Stomach (tissue), 9 donors: ENCODE results near the gene FMO5. TPM values are rescaled to one million over a fixed set of nuclear protein-coding genes. Genes with fewer than 3 reads are reported as not detected.
"Not testable (repeated sequence)": the region's sequence is repeated elsewhere in the genome, so short reads cannot be mapped to it uniquely, and the experiment has no call there.

Experiments used
- DNase-seq, 2 donors: peaks; one replicate each; pipeline versions ENCODE4 v3.0.0 to v3.0.0-alpha.2; 2013 to 2019
- H3K27ac ChIP-seq, 5 donors: fragments of 200-600 bp in 4 of 5; sonication (generic) in 4 of 5; one replicate each; pipeline ENCODE4 v1.5.1; 2013 to 2019; ENCODE audit warnings: mild to moderate bottlenecking in 1 of 5, moderate library complexity in 1 of 5
- H3K27me3 ChIP-seq, 3 donors: fragments of 200-600 bp; sonication (generic); one replicate each; pipeline ENCODE4 v1.5.1; 2017 to 2019; ENCODE audit warnings: mixed run types in 1 of 3
- H3K36me3 ChIP-seq, 4 donors: fragments of 200-600 bp; sonication (generic); 1 replicate in 3 of 4; 2 replicates in 1 of 4; pipeline ENCODE4 v1.5.1; 2016 to 2019
- H3K4me1 ChIP-seq, 4 donors: fragments of 200-600 bp; sonication (generic); one replicate each; pipeline ENCODE4 v1.5.1; 2016 to 2019
- H3K4me3 ChIP-seq, 4 donors: fragments of 200-600 bp; sonication (generic) in 3 of 4; one replicate each; pipeline ENCODE4 v1.5.1; 2016 to 2019; ENCODE audit warnings: mild to moderate bottlenecking in 1 of 4
- H3K9me3 ChIP-seq, 4 donors: fragments of 200-600 bp; sonication (generic); one replicate each; pipeline ENCODE4 v1.5.1; 2016 to 2019
- EP300 ChIP-seq: sonication (generic); formaldehyde crosslinking; IDR thresholded peaks from one replicate; pipeline ENCODE4 v1.6.1; 2017; ENCODE audit warnings: antibody characterized with exemption
- POLR2A ChIP-seq, 4 donors: fragments of 450-650 bp; IDR thresholded peaks; one replicate each; pipeline ENCODE4 v1.6.1; 2016; ENCODE audit warnings: antibody characterized with exemption in 4 of 4, control low read depth in 2 of 4, mild to moderate bottlenecking in 1 of 4, moderate library complexity in 1 of 4
- POLR2AphosphoS5 ChIP-seq, 3 donors: sonication (generic); formaldehyde crosslinking; IDR thresholded peaks; one replicate each; pipeline ENCODE4 v1.6.1; 2016; ENCODE audit warnings: antibody characterized with exemption in 3 of 3
- WGBS, 5 donors: extraction: QIAGEN DNeasy Blood & Tissue Kit in 3 of 5; methylation state at CpG; one replicate each; pipeline versions ENCODE4 v1.1.5 to v1.1.7; 2013 to 2018; 5-methylcytosine and 5-hydroxymethylcytosine counted together
- intact Hi-C: fragments of 100-400 bp; cut with DNase I; formaldehyde crosslinking; loops from one replicate; pipeline ENCODE4 v1.15.1; 2023; ENCODE audit warnings: low total_unique reads
- polyA plus RNA-seq, 3 donors: library from polyadenylated mRNA; stranded (reverse); fragments of 200-250 nt; gene quantifications; one replicate each; pipeline ENCODE4 v1.2.3, GENCODE V29; 2013
- total RNA-seq, 5 donors: library from RNA; depleted of rRNA; stranded (reverse); fragments of >200 nt; gene quantifications; one replicate each; pipeline versions ENCODE4 v1.1.0 to v1.2.3, GENCODE V29; 2014 to 2016
- TF ChIP-seq, protein P1 (sequence below), 7 experiments: fragments of 450-650 bp in 4 of 7; fragments of 200-600 bp in 3 of 7; sonication (generic) in 3 of 7; IDR thresholded peaks; one replicate each; pipeline ENCODE4 v1.5.1; 2016 to 2019; ENCODE audit warnings: antibody characterized with exemption in 7 of 7, control low read depth in 2 of 7, mild to moderate bottlenecking in 1 of 7
- donor health status: healthy with polysubstance abuse.
- donor health status: Bipolar disorder and iron deficiency.
- donor health status: healthy.

FMO5 gene
- total and polyA plus RNA-seq, 8 donors: 11.3 to 201 (median 83.6) TPM

DNA sequence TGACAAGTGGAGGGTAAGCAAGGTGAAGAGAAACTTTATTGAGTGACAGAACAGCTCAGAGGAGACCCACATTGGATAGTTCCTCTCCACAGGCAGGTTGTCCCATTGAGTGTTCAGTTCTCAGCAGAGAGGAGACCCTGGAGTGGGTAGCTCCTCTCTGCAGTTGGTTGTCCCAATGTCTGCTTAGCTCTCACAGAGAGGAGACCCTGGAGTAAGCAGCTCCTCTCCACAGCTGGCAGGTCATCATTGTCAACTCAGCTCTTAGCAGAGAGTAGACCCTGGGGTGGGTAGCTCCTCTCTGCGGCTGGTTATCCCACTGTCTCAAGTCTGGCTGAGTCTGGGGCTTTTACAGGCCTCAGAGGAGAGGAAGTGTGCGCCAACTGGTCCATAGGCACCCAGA lies 11.3 kb upstream of the FMO5 start:
- no peak overlapping the region for H3K4me3 ChIP-seq
- no peaks in the 10 kb centered on the region for H3K9me3 ChIP-seq
- H3K36me3 ChIP-seq: no peaks in the 10 kb centered on the region
- H3K27ac ChIP-seq: peak overlapping the region; percentile 63 to 92 (median 85)
- no peak for TF ChIP-seq POLR2A (IDR thresholded peaks at IDR 0.05)
- H3K4me1 ChIP-seq: peaks cover 12 to 36% (median 28%) of the 10 kb centered on the region in 4 donors
- no peaks in the 10 kb centered on the region for H3K27me3 ChIP-seq
- intact Hi-C loops: loop anchor here (5.0 kb wide), 1 partner anchor 59 kb away; no protein-coding TSS in a partner anchor
- no peak for DNase-seq
- WGBS, 5 donors: 50 to 100% (median 95%) methylated on average over 2 of the region's 2 CpGs

DNA sequence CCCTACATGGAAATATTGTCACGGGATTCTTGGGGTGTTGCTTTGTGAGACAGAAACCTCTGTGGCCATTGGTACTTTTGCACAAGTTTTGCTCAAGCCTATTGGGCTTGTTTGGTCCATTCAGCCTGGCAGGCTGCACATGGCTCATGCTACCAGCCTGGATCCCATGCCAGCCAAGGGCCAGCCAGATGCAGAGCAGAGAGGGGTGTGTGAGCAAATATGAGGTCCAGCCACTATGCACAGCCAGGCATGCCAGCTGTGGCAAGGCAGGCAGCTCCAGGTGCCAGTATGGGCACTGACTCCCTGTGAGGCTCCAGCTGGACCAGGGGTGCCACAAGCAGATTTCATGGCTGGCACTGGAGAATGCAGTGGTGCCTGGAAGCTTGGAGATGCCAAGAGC lies 10.7 kb upstream of the FMO5 start:
- Histone ChIP-seq H3K4me3 (no peak overlapping the region), H3K27me3 (no peaks in the 10 kb centered on the region), H3K27ac (peak overlapping the region in 4 of 5 donors; percentile 63 to 88 (median 78)), H3K9me3 (no peaks in the 10 kb centered on the region), H3K36me3 (no peaks in the 10 kb centered on the region), H3K4me1 (peaks cover 12 to 36% (median 29%) of the 10 kb centered on the region in 4 donors)
- 93 to 100% (median 97%) methylated on average over 1 of the region's 1 CpG for WGBS, 5 donors
- intact Hi-C loops: loop anchor here (5.0 kb wide), 1 partner anchor 59 kb away; no protein-coding TSS in a partner anchor
- DNase-seq: peak in 1 of 2 donors; percentile 82
- TF ChIP-seq EP300 (no peak), POLR2AphosphoS5 (IDR thresholded peaks at IDR 0.05) (peak in 1 of 3 donors; percentile 39)

DNA sequence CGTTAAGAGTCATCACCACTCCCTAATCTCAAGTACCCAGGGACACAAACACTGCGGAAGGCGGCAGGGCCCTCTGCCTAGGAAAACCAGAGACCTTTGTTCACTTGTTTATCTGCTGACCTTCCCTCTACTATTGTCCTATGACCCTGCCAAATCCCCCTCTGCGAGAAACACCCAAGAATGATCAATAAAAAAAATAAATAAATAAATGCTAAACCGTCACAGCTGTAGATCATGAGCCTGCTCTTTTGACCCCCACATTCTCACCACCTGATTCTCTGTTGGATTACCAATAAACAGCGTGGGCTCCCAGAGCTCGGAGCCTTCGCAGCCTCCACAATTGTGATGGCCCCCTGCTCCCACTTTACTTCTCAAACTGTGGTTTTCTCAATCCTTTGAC lies 8.8 kb upstream of the FMO5 start:
- H3K9me3 ChIP-seq, H3K36me3 ChIP-seq, H3K27ac ChIP-seq, H3K4me3 ChIP-seq, intact Hi-C loops, H3K27me3 ChIP-seq, DNase-seq: not testable (repeated sequence)
- H3K4me1 ChIP-seq: peaks cover 12 to 33% (median 24%) of the 10 kb centered on the region in 4 donors
- 68 to 78% (median 70%) methylated on average over 7 to 8 of the region's 8 CpGs for WGBS, 5 donors

DNA sequence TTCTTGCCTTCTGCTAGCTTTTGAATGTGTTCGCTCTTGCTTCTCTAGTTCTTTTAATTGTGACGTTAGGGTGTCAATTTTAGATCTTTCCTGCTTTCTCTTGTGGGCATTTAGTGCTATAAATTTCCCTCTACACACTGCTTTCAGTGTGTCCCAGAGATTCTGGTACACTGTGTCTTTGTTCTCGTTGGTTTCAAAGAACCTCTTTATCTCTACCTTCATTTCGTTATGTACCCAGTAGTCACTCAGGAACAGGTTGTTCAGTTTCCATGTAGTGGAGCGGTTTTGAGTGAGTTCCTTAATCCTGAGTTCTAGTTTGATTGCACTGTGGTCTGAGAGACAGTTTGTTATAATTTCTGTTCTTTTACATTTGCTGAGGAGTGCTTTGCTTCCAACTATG lies 5.9 kb upstream of the FMO5 start:
- DNase-seq, intact Hi-C loops, H3K27me3 ChIP-seq, H3K36me3 ChIP-seq, H3K9me3 ChIP-seq, H3K4me3 ChIP-seq: not testable (repeated sequence)
- H3K4me1 ChIP-seq: peaks cover 0 to 15% (median 8%) of the 10 kb centered on the region in 4 donors
- peak in 2 of 3 donors; percentile 57 to 69 for TF ChIP-seq POLR2AphosphoS5 (IDR thresholded peaks at IDR 0.05)
- WGBS, 5 donors: 29 to 55% (median 51%) methylated on average over 5 of the region's 5 CpGs
- peak overlapping the region in 4 of 5 donors; percentile 40 to 77 (median 66) for H3K27ac ChIP-seq

DNA sequence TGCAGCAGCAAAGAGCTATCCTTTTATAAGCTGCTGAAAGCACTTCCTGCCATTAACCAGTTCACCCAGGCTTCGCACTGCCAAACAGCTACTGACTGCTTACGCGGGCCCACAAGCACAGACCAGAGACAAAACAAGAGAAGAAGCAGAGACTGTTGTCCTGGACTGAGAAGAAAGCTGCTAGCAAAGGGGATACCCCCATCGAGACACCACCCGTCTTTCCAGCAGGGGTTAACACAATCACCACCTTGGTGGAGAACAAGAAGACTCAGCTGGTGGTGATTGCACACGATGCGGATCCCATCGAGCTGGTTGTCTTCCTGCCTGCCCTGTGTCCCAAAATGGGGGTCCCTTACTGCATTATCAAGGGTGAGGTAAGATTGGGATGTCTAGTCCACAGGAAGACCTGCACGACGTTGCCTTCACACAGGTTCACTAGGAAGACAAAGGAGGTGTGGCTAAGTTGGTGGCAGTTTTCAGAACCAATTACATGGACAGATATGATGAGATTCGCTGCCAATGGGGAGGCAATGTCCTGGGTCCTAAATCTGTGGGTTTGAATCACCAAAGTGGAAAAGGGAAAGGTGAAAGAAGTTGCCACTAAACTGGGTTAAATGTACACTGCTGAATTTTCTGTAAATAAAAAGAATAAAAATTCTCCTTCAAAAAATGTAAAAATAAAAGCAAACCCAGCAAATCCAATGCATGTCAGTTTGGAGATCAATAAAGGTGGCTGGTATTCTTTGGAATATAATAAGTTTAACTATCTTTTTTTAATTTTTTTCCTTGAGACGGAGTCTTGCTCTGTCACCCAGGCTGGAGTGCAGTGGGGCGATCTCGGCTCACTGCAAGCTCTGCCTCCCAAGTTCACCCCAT lies 1.2 kb downstream of the FMO5 start:
- H3K4me3 ChIP-seq: peak overlapping the region; percentile 56 to 65 (median 60)
- TF ChIP-seq, protein P1, sequence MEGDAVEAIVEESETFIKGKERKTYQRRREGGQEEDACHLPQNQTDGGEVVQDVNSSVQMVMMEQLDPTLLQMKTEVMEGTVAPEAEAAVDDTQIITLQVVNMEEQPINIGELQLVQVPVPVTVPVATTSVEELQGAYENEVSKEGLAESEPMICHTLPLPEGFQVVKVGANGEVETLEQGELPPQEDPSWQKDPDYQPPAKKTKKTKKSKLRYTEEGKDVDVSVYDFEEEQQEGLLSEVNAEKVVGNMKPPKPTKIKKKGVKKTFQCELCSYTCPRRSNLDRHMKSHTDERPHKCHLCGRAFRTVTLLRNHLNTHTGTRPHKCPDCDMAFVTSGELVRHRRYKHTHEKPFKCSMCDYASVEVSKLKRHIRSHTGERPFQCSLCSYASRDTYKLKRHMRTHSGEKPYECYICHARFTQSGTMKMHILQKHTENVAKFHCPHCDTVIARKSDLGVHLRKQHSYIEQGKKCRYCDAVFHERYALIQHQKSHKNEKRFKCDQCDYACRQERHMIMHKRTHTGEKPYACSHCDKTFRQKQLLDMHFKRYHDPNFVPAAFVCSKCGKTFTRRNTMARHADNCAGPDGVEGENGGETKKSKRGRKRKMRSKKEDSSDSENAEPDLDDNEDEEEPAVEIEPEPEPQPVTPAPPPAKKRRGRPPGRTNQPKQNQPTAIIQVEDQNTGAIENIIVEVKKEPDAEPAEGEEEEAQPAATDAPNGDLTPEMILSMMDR (IDR thresholded peaks at IDR 0.05): no peak
- TF ChIP-seq POLR2A (IDR thresholded peaks at IDR 0.05): no peak
- no peak for TF ChIP-seq EP300
- TF ChIP-seq POLR2AphosphoS5 (IDR thresholded peaks at IDR 0.05): no peak

DNA sequence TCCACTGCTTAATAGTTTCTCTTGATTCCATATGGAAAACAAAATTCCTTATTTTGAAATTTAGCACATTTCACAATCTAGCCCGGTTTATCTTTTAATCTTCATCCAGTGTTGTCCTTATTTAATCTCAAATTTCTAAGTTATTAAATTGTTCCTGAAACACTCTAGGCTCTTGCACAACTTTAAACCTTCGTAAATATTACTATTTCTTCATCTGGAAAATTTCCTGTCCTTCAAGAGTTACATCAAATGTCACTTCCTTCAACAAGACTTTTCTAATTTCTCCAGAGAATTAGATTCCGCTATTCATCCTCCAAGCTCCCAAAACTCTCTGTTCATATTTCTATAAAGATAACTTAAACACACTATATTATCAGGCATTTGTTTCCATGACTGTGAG lies 6.5 kb downstream of the FMO5 start:
- Histone ChIP-seq H3K4me1 (peaks cover 0 to 26% (median 16%) of the 10 kb centered on the region in 4 donors), H3K27ac (no peak overlapping the region), H3K27me3 (no peaks in the 10 kb centered on the region), H3K4me3 (no peak overlapping the region), H3K9me3 (no peaks in the 10 kb centered on the region), H3K36me3 (peaks cover 0 to 45% (median 6%) of the 10 kb centered on the region in 4 donors)
- intact Hi-C loops: no loop called here
- WGBS, 5 donors: 52 to 96% (median 61%) methylated on average over 2 to 3 of the region's 3 CpGs
- DNase-seq: no peak
- TF ChIP-seq POLR2A (IDR thresholded peaks at IDR 0.05) (no peak), POLR2AphosphoS5 (IDR thresholded peaks at IDR 0.05) (no peak)

More for the DNA sequence above, 1.2 kb downstream of the FMO5 start:
- peak overlapping the region; percentile 79 to 89 (median 84) for H3K27ac ChIP-seq
- intact Hi-C loops: no loop called here
- no peaks in the 10 kb centered on the region for H3K27me3 ChIP-seq
- WGBS, 5 donors: 64 to 77% (median 71%) methylated on average over 12 to 14 of the region's 14 CpGs
- no peak for DNase-seq
- H3K36me3 ChIP-seq: peaks cover 0 to 20% (median 0%) of the 10 kb centered on the region in 4 donors
- H3K4me1 ChIP-seq: peaks cover 5 to 25% (median 11%) of the 10 kb centered on the region in 4 donors
- H3K9me3 ChIP-seq: no peaks in the 10 kb centered on the region
